CD4-positive, alpha-beta T cell treated with Interleukin-6 at 100 ng/mL for 8 hours (primary cell): ENCODE measurements around the gene ZNF609.

ENCODE experiments used
- DNase-seq: peaks from one replicate; pipeline ENCODE4 v3.0.0-alpha.2; 2020; ENCODE audit warnings: mixed read lengths, low spot score

The ZNF609 gene

DNA sequence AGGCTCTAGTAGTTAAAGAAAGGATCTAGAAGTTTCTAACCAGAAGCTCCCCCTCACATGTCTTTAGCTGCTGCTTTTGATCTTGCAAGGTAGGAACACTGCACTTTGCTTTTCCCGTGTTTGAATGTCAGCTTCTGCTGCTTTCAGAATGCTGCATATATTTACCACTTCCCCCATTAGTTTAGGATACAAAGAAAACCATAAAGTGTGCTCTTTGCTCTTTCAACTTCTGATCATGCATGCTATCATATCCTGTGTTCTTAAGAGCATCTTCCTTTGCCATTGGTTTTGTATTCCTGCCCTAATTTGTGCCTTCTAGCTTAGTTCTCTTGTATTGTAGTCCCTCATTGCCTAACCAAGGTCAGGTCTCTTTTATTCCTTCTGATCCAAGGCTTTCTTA is 43.3 kb downstream of the ZNF609 start:
- DNase-seq: peak; percentile 46

GRCh38 chr15:64507293-64507802 is 47.0 kb downstream of the ZNF609 start:
- DNase-seq: peak; percentile 27

DNA sequence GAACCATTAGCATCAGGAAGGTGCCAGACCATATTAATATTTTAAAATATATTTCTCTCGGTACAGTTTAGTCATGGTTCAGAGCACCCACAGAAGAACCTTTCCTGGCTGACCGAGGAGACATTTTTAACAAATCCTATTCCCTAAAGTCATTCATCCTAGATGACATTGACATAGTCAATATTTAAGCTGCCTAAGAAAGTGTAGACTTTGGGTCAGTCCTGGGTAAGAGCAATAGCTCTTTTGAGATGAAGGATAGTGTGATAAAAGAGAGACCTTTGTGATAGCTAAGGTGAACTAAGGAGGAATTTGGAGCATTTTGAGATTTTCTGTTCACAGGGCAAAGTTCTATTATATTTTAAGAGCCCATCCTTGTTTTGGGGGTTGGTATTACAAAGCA is 47.5 kb downstream of the ZNF609 start:
- DNase-seq: no peak

GRCh38 chr15:64513823-64514222 is 53.4 kb downstream of the ZNF609 start:
- DNase-seq: no peak

DNA sequence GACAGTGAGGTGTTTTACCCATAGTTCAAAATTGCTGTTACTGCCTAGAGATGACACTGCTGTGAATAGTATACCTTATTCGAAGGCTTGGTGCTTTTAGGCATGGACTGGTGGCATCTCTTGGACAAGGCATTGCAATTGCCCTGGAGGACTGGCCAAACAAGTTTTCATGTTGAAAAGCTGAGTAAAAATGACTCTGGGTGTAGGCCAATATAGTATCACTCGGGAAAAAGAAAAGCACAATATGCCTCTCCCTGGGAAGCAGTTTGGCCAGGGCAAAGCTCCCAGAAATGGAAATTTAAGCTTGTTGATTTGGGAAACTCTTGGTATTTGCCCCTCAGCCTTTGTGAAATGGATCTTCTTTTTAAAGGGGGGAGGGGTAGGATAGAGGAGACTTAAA is 54.8 kb downstream of the ZNF609 start:
- DNase-seq: no peak

- DNase-seq: no peak
Observed at GRCh38 chr15:64515825-64516224, 55.4 kb downstream of the ZNF609 start.

GRCh38 chr15:64519897-64520296 is 59.5 kb downstream of the ZNF609 start:
- no peak for DNase-seq

GRCh38 chr15:64521201-64521600 is 60.8 kb downstream of the ZNF609 start:
- DNase-seq: no peak

- no peak for DNase-seq
Observed at GRCh38 chr15:64521726-64522164, 61.4 kb downstream of the ZNF609 start.

DNA sequence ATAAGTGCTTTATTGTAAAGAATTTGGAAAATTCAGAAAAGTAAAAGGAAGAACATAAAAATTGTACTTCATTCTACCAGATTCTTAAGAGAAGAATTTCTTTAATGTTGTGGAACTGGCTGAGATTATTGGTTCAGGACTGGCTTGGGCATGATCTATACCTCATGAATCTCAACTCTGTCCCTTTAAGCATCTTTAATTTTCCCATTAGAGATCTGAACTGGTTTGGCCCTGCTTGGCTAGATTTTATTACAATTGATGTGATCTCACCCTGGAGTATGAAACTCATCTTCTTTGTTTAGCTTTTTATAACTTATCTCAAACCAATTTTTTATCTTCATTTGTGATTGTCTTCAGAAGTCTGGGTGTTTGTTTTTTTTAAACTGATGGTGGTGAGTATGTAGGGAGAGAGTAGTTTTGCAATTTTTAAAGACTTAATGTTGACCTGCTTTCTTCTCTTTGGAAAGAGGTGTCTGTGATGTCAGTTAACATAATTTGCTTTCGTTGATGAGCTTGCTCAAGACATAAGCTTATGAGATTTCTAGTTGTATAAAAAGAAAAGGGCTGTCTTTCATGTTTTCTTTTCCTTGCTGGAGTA is 61.9 kb downstream of the ZNF609 start:
- DNase-seq: no peak

- DNase-seq: no peak
Observed at GRCh38 chr15:64523240-64523639, 62.9 kb downstream of the ZNF609 start.

DNA sequence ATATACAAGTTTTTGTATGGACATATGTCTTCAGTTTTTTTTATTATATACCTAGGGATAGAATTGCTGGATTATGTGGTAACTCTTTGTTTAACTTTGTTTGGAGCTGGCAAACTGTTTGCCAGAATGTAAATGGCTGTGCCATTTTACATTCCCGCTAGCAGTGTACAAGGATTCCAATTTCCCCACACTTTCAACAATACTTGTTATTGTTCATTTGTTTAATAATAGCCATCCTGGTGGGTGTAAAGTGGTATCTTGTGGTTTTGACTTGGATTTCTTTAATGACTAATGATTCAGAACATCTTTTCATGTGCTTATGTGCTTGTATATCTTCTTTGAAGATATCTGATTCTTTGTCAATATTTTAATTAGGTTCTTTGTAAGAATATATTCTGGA is 64.4 kb downstream of the ZNF609 start:
- DNase-seq: no peak

GRCh38 chr15:64525828-64526530 is 65.6 kb downstream of the ZNF609 start:
- DNase-seq: no peak

- no peak for DNase-seq
Observed at GRCh38 chr15:64527263-64527984, 67.0 kb downstream of the ZNF609 start.

DNA sequence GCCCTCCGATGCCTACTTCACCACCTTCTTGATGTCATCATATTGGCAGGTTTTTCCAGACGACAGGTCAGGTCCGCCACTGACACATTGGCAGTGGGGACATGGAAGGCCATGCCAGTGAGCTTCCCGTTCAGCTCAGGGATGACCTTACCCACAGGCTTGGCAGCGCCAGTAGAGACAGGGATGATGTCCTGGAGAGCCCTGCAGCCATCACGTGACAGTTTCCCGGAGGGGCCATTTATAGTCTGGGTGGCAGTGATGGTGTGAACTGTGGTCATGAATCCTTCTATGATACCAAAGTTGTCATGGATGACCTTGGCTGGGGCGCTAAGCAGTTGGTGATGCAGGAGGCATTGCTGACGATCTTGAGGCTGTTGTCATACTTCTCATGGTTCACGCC is 68.5 kb downstream of the ZNF609 start:
- DNase-seq: no peak

DNA sequence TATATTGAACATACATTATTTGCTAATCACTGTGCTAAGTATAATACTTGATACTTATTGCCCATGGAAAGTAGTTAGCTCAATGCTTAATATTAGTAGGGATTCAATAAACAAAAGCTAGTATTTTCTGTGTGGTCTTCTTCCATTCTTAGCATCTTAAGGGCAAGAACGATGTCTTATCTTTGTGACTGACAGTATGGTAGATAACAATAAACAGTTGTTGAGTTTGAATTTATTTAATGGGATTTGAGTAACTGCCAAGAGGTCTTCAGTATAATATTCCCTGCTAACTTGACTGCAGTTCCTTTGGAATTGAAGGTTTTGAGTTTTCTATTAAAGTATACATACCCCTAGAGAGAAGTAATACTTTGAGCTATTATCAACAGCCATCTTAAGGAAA is 70.1 kb downstream of the ZNF609 start:
- no peak for DNase-seq

- no peak for DNase-seq
Observed at GRCh38 chr15:64530918-64531317, 70.5 kb downstream of the ZNF609 start.

- no peak for DNase-seq
Observed at GRCh38 chr15:64532521-64533315, 72.3 kb downstream of the ZNF609 start.

DNA sequence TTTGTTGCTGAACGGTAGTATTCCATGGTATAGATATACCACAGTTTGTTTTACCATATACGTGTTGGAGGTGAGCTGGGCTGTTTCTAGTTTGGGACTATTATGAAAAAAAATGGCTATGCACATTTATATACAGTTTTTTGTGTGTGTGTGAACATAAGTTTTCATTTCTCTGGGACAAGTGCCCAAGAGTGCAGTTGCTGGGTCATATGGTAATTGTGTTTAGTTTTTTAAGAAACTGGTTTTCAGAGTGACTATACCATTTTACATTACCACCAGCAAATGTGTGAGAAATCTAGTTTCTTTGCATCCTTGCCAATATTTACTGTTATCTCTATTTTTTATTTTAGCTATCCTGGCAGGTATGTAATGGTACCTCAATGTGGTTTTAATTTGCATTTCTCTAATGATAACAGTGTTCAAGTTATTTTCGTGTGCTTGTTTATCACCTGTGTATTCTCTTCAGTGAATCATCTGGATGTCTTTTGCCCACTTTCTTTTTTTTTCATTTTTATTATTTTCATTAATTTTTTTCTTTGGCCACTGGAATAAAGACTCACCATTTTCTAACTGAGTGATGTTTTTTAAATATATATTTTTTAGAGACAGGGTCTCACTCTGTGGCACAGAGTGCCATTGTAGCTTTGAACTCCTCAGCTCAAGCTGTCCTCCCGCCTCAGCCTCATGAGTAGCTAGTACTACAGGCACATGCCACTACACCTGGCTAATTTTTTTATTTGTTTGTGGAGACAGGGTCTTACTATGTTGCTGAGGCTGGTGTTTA is 75.3 kb downstream of the ZNF609 start:
- DNase-seq: no peak

DNA sequence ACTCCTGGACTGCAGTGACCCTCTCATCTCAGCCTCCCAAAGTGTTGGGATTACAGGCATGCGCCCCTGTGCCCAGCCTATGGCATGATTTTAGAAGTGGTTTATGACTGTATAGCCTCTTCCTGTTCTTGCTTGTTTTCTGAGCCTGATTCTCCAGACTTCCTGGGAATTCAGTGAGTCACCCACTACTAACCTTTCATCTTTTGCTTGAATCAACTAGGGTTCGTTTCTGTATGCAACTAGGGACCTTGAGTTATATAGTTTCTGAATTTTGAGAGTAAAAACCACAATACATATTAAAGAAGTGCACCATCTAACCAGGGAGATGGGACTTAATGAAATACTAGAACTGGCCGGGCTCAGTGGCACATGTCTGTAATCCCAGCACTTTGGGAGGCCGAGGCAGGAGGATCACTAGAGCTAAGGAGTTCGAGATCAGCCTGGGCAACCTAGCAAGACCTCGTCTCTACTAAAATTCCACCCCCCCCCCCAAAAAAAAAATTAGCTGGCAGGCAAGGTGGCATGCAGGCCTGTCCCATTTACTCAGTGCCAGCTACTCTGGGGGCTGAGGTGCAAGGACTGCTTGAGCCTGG is 76.0 kb downstream of the ZNF609 start:
- DNase-seq: no peak

DNA sequence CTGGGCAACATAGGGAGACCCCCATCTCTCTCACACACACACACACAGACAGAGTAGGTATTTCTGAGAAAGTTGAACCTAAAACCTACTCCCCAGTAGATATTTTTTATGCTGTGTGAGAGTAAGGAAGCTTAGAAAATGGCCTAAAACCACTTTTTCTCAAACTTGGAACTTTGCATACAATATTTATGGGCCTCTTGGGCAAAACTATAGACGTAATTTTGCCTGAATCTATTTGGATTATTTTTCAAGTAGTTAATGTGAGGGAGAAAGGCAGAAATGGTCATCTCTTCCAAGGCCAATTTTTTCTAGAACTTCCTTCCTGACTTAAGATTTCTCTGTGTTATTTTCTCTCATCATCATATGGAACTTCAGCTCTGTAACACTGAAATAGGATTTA is 81.7 kb downstream of the ZNF609 start:
- no peak for DNase-seq
